HCT116 (cell line): ENCODE measurements around the gene CAMK2A.

Experiments
- CEBPB ChIP-seq: IDR thresholded peaks from 2 replicates; pipeline ENCODE4 v1.6.1; 2012; ENCODE audit warnings: low read depth
- EZH2 ChIP-seq: fragments of 200-600 bp; sonication (generic); IDR thresholded peaks from 2 replicates; pipeline ENCODE4 v1.6.1; 2017; ENCODE audit warnings: antibody characterized with exemption, mixed run types
- EZH2phosphoT487 ChIP-seq: fragments of 200-600 bp; IDR thresholded peaks from 2 replicates; pipeline ENCODE4 v1.6.1; 2018; ENCODE audit warnings: antibody characterized with exemption, borderline replicate concordance
- FOSL1 ChIP-seq: IDR thresholded peaks from 2 replicates; pipeline ENCODE4 v1.6.1; 2012; ENCODE audit warnings: low read depth
- JUND ChIP-seq: IDR thresholded peaks from 2 replicates; pipeline ENCODE4 v1.6.1; 2012
- POLR2A ChIP-seq: IDR thresholded peaks from 2 replicates; pipeline ENCODE4 v1.7.0; 2011; ENCODE audit warnings: borderline replicate concordance; ENCODE audit not compliant: insufficient read depth, insufficient read length; ENCODE audit errors: extremely low read depth
- RAD21 ChIP-seq: IDR thresholded peaks from 2 replicates; pipeline ENCODE4 v1.6.1; 2012; ENCODE audit warnings: low read depth, mild to moderate bottlenecking
- SP1 ChIP-seq: IDR thresholded peaks from 2 replicates; pipeline ENCODE4 v1.6.1; 2012; ENCODE audit warnings: low read depth
- YY1 ChIP-seq: IDR thresholded peaks from 2 replicates; pipeline ENCODE4 v1.6.1; 2011; ENCODE audit warnings: low read length, low read depth, moderate library complexity, mild to moderate bottlenecking; ENCODE audit not compliant: insufficient replicate concordance; ENCODE audit errors: extremely low read depth
- TF ChIP-seq, protein P1 (sequence below), 3 experiments: fragments of 200-600 bp in 1 of 3; sonication (generic) in 1 of 3; IDR thresholded peaks in 2 of 3; conservative IDR thresholded peaks in 1 of 3; 2 replicates each; pipeline ENCODE4 v1.5.1; 2012 to 2017; ENCODE audit warnings: low read depth in 2 of 3, low read length in 2 of 3, antibody characterized with exemption in 1 of 3, borderline replicate concordance in 1 of 3, control low read depth in 1 of 3, mild to moderate bottlenecking in 1 of 3, mixed read lengths in 1 of 3, mixed run types in 1 of 3, moderate library complexity in 1 of 3; ENCODE audit not compliant: insufficient read depth in 1 of 3
- TF ChIP-seq, protein P2 (sequence below): IDR thresholded peaks from 2 replicates; pipeline ENCODE4 v1.6.1; 2012; ENCODE audit warnings: low read depth
- TF ChIP-seq, protein P3 (sequence below): IDR thresholded peaks from 2 replicates; pipeline ENCODE4 v1.6.1; 2011; ENCODE audit warnings: mild to moderate bottlenecking, low read length, moderate library complexity; ENCODE audit not compliant: insufficient replicate concordance; ENCODE audit errors: extremely low read depth

DNA sequence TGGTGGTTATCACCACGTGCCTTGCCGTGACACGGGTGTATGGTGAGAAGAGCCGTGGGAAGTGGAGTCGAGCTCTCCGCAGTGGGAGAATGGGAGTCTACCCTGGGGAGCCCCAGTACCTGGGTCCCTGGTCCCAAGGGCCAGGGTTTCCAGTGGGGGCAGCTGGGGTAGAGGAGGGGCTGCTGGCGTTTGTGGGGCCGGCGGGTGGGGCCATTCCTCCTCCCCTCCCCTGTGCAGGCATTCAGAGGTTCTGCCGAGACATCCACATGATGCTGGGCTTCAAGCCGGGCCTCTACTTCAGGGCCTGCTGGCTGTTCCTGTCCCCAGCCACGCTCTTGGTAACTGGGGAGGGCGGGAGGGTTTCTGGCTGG is 85.0 kb downstream of the CAMK2A start:
- TF ChIP-seq POLR2A, result no peak
- TF ChIP-seq FOSL1, result no peak
- TF ChIP-seq EZH2, result no peak
- TF ChIP-seq, protein P1, sequence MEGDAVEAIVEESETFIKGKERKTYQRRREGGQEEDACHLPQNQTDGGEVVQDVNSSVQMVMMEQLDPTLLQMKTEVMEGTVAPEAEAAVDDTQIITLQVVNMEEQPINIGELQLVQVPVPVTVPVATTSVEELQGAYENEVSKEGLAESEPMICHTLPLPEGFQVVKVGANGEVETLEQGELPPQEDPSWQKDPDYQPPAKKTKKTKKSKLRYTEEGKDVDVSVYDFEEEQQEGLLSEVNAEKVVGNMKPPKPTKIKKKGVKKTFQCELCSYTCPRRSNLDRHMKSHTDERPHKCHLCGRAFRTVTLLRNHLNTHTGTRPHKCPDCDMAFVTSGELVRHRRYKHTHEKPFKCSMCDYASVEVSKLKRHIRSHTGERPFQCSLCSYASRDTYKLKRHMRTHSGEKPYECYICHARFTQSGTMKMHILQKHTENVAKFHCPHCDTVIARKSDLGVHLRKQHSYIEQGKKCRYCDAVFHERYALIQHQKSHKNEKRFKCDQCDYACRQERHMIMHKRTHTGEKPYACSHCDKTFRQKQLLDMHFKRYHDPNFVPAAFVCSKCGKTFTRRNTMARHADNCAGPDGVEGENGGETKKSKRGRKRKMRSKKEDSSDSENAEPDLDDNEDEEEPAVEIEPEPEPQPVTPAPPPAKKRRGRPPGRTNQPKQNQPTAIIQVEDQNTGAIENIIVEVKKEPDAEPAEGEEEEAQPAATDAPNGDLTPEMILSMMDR (IDR thresholded peaks at IDR 0.05 in 2 of 3, conservative IDR thresholded peaks at IDR 0.05 in 1 of 3; ENCODE audit: borderline replicate concordance in 1 of 3, insufficient read depth in 1 of 3, low read depth in 2 of 3, low read length in 2 of 3), result no peak
- TF ChIP-seq RAD21, result no peak
- TF ChIP-seq YY1, result no peak
- TF ChIP-seq, protein P2, sequence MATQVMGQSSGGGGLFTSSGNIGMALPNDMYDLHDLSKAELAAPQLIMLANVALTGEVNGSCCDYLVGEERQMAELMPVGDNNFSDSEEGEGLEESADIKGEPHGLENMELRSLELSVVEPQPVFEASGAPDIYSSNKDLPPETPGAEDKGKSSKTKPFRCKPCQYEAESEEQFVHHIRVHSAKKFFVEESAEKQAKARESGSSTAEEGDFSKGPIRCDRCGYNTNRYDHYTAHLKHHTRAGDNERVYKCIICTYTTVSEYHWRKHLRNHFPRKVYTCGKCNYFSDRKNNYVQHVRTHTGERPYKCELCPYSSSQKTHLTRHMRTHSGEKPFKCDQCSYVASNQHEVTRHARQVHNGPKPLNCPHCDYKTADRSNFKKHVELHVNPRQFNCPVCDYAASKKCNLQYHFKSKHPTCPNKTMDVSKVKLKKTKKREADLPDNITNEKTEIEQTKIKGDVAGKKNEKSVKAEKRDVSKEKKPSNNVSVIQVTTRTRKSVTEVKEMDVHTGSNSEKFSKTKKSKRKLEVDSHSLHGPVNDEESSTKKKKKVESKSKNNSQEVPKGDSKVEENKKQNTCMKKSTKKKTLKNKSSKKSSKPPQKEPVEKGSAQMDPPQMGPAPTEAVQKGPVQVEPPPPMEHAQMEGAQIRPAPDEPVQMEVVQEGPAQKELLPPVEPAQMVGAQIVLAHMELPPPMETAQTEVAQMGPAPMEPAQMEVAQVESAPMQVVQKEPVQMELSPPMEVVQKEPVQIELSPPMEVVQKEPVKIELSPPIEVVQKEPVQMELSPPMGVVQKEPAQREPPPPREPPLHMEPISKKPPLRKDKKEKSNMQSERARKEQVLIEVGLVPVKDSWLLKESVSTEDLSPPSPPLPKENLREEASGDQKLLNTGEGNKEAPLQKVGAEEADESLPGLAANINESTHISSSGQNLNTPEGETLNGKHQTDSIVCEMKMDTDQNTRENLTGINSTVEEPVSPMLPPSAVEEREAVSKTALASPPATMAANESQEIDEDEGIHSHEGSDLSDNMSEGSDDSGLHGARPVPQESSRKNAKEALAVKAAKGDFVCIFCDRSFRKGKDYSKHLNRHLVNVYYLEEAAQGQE, result no peak
- TF ChIP-seq EZH2phosphoT487, result no peak
- no peak for TF ChIP-seq SP1
- TF ChIP-seq, protein P3, sequence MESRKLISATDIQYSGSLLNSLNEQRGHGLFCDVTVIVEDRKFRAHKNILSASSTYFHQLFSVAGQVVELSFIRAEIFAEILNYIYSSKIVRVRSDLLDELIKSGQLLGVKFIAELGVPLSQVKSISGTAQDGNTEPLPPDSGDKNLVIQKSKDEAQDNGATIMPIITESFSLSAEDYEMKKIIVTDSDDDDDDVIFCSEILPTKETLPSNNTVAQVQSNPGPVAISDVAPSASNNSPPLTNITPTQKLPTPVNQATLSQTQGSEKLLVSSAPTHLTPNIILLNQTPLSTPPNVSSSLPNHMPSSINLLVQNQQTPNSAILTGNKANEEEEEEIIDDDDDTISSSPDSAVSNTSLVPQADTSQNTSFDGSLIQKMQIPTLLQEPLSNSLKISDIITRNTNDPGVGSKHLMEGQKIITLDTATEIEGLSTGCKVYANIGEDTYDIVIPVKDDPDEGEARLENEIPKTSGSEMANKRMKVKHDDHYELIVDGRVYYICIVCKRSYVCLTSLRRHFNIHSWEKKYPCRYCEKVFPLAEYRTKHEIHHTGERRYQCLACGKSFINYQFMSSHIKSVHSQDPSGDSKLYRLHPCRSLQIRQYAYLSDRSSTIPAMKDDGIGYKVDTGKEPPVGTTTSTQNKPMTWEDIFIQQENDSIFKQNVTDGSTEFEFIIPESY, result no peak
- TF ChIP-seq JUND, result no peak
- TF ChIP-seq CEBPB, result no peak
